H1 (cell line): ENCODE measurements around the gene SPCS1. TPM values are rescaled to one million over a fixed set of nuclear protein-coding genes. Genes with fewer than 3 reads are reported as not detected.

Experiments used
- CTCF ChIA-PET: fragments of 300-600 bp; sonication (Branson Sonifier 250); formaldehyde crosslinking; loops from one replicate; lab custom pipeline; 2021; ENCODE audit not compliant: partially characterized antibody; lab: Charles Lee
- POLR2A ChIA-PET: fragments of 300-600 bp; sonication (Branson Sonifier 250); formaldehyde crosslinking; loops from one replicate; lab custom pipeline; 2021; ENCODE audit warnings: inconsistent platforms; ENCODE audit not compliant: partially characterized antibody; lab: Charles Lee
- DNase-seq, 2 experiments: peaks; one replicate each; pipeline versions ENCODE4 v3.0.0 to v3.0.0-alpha.2; 2010 to 2022; ENCODE audit warnings: low spot score in 2 of 2, low read depth in 1 of 2, mixed read lengths in 1 of 2
- FAIRE-seq: peaks from 2 replicates; lab custom pipeline; 2011; peaks lifted over from hg19 to GRCh38; lab: Jason Lieb, UNC
- H2AFZ ChIP-seq: 2 replicates; pipeline ENCODE4 v1.8.1; 2012; ENCODE audit warnings: low read length, inconsistent platforms
- H2AK5ac ChIP-seq: 2 replicates; pipeline ENCODE4 v1.6.1; 2013; ENCODE audit warnings: low read depth, low read length
- H2BK120ac ChIP-seq: replicated peaks from 2 replicates; pipeline ENCODE3; 2013; ENCODE audit warnings: low read depth, low read length, inconsistent platforms
- H2BK12ac ChIP-seq: 2 replicates; pipeline ENCODE4 v1.6.1; 2013; ENCODE audit warnings: low read depth, low read length
- H2BK15ac ChIP-seq: 2 replicates; pipeline ENCODE4 v1.6.1; 2013; ENCODE audit warnings: low read length
- H2BK20ac ChIP-seq: 2 replicates; pipeline ENCODE4 v1.6.1; 2013; ENCODE audit warnings: low read length
- H2BK5ac ChIP-seq: 2 replicates; pipeline ENCODE4 v1.6.1; 2013; ENCODE audit warnings: low read depth, low read length
- H3K14ac ChIP-seq: 2 replicates; pipeline ENCODE4 v1.6.1; 2013; ENCODE audit warnings: inconsistent platforms; ENCODE audit not compliant: insufficient read length
- H3K18ac ChIP-seq: 2 replicates; pipeline ENCODE4 v1.6.1; 2013; ENCODE audit warnings: low read length; ENCODE audit errors: extremely low read depth
- H3K23ac ChIP-seq: 2 replicates; pipeline ENCODE4 v1.6.1; 2013; ENCODE audit warnings: inconsistent platforms; ENCODE audit not compliant: insufficient read length
- H3K23me2 ChIP-seq: 2 replicates; pipeline ENCODE4 v1.6.1; 2013; ENCODE audit warnings: low read depth, low read length
- H3K27ac ChIP-seq: 2 replicates; pipeline ENCODE4 v1.6.1; 2011; ENCODE audit warnings: low read depth, low read length, inconsistent platforms
- H3K27me3 ChIP-seq, 4 experiments: replicated peaks in 1 of 4; 1 replicate in 1 of 4; 2 replicates in 3 of 4; pipeline versions ENCODE4 v1.6.1 to v1.8.1; 2011 to 2013; ENCODE audit warnings: low read length in 3 of 4, mild to moderate bottlenecking in 3 of 4, inconsistent platforms in 2 of 4, mixed read lengths in 2 of 4, moderate library complexity in 1 of 4; ENCODE audit not compliant: control insufficient read depth in 3 of 4, insufficient read depth in 3 of 4; ENCODE audit errors: extremely low read depth in 1 of 4
- H3K36me3 ChIP-seq, 4 experiments: 2 replicates each; pipeline versions ENCODE4 v1.6.1 to v1.8.1; 2011 to 2013; ENCODE audit warnings: mild to moderate bottlenecking in 4 of 4, low read length in 3 of 4, moderate library complexity in 2 of 4, control low read depth in 1 of 4, inconsistent platforms in 1 of 4; ENCODE audit not compliant: insufficient read depth in 4 of 4, control insufficient read depth in 2 of 4
- H3K4ac ChIP-seq: replicated peaks from 2 replicates; pipeline ENCODE3; 2013; ENCODE audit warnings: low read length, low read depth, mixed read lengths, inconsistent platforms; ENCODE audit not compliant: insufficient read length
- H3K4me1 ChIP-seq, 4 experiments: replicated peaks in 1 of 4; 1 replicate in 1 of 4; 2 replicates in 3 of 4; pipeline versions ENCODE4 v1.6.1 to v1.8.1; 2011 to 2013; ENCODE audit warnings: low read length in 3 of 4, inconsistent platforms in 2 of 4, mixed read lengths in 1 of 4; ENCODE audit not compliant: insufficient read depth in 4 of 4, control insufficient read depth in 3 of 4
- H3K4me2 ChIP-seq, 2 experiments: 2 replicates each; pipeline versions ENCODE4 v1.6.1 to v1.8.1; 2011 to 2013; ENCODE audit warnings: low read depth in 2 of 2, low read length in 2 of 2, control low read depth in 1 of 2, inconsistent platforms in 1 of 2, mild to moderate bottlenecking in 1 of 2; ENCODE audit not compliant: insufficient read depth in 1 of 2
- H3K4me3 ChIP-seq, 4 experiments: fragments of 200-600, 300-600 bp in 1 of 4; sonication (generic), shearing (Covaris generic), sonication (Bioruptor Twin) in 1 of 4; 2 replicates each; pipeline versions ENCODE4 v1.5.1 to v1.8.1; 2011 to 2016; ENCODE audit warnings: low read length in 4 of 4, low read depth in 3 of 4, control low read depth in 2 of 4, inconsistent platforms in 2 of 4, mild to moderate bottlenecking in 2 of 4, mixed read lengths in 1 of 4, moderate library complexity in 1 of 4; ENCODE audit not compliant: insufficient read depth in 2 of 4; ENCODE audit errors: extremely low read depth in 1 of 4
- H3K56ac ChIP-seq: replicated peaks from 2 replicates; pipeline ENCODE3; 2013; ENCODE audit warnings: low read depth, mild to moderate bottlenecking, mixed read lengths, low read length, inconsistent platforms; ENCODE audit not compliant: insufficient read length
- H3K79me1 ChIP-seq: 2 replicates; pipeline ENCODE4 v1.6.1; 2013; ENCODE audit warnings: low read depth, low read length, control low read depth
- H3K79me2 ChIP-seq, 2 experiments: 2 replicates each; pipeline versions ENCODE4 v1.6.1 to v1.8.1; 2012 to 2013; ENCODE audit warnings: low read length in 2 of 2, mild to moderate bottlenecking in 2 of 2, inconsistent platforms in 1 of 2; ENCODE audit not compliant: insufficient read depth in 2 of 2, control insufficient read depth in 1 of 2
- H3K9ac ChIP-seq, 4 experiments: replicated peaks in 1 of 4; 1 replicate in 1 of 4; 2 replicates in 3 of 4; pipeline versions ENCODE4 v1.6.1 to v1.8.1; 2011 to 2013; ENCODE audit warnings: low read depth in 3 of 4, low read length in 3 of 4, control low read depth in 2 of 4, mild to moderate bottlenecking in 2 of 4, moderate library complexity in 2 of 4, inconsistent platforms in 1 of 4; ENCODE audit errors: extremely low read depth in 1 of 4
- H3K9me3 ChIP-seq, 2 experiments: 2 replicates each; pipeline versions ENCODE4 v1.6.1 to v1.8.1; 2012 to 2013; ENCODE audit warnings: mild to moderate bottlenecking in 2 of 2, moderate library complexity in 2 of 2, control low read depth in 1 of 2, inconsistent platforms in 1 of 2, low read depth in 1 of 2, low read length in 1 of 2, mixed read lengths in 1 of 2; ENCODE audit not compliant: insufficient read depth in 2 of 2
- H4K20me1 ChIP-seq, 2 experiments: replicated peaks in 1 of 2; 2 replicates each; pipeline versions ENCODE3 to v1.8.1; 2011 to 2013; ENCODE audit warnings: inconsistent platforms in 2 of 2, low read length in 2 of 2, mild to moderate bottlenecking in 1 of 2; ENCODE audit not compliant: insufficient read depth in 2 of 2, control insufficient read depth in 1 of 2
- H4K5ac ChIP-seq: 2 replicates; pipeline ENCODE4 v1.6.1; 2013; ENCODE audit warnings: low read length, low read depth, mixed read lengths, inconsistent platforms; ENCODE audit not compliant: insufficient read length
- H4K8ac ChIP-seq: 2 replicates; pipeline ENCODE4 v1.8.0; 2013; ENCODE audit warnings: mild to moderate bottlenecking, moderate library complexity, low read length, inconsistent platforms; ENCODE audit not compliant: insufficient read depth; ENCODE audit errors: extremely low read depth
- H4K91ac ChIP-seq: replicated peaks from 2 replicates; pipeline ENCODE3; 2013; ENCODE audit warnings: low read length, mixed read lengths, inconsistent platforms; ENCODE audit not compliant: insufficient read length
- BRCA1 ChIP-seq: IDR thresholded peaks from 2 replicates; pipeline ENCODE4 v1.6.1; 2012; ENCODE audit warnings: low read depth, low read length, improper control_type of control experiment
- CBX5 ChIP-seq: fragments of 300-800, 300-1000 bp; sonication (generic); IDR thresholded peaks from 2 replicates; pipeline ENCODE4 v1.7.1; 2016; ENCODE audit warnings: antibody characterized with exemption, low read length, low read depth
- CHD1 ChIP-seq: IDR thresholded peaks from 2 replicates; pipeline ENCODE4 v1.6.1; 2012; ENCODE audit warnings: low read depth, low read length, improper control_type of control experiment
- GABPA ChIP-seq: IDR thresholded peaks from 2 replicates; pipeline ENCODE4 v1.6.1; 2011; ENCODE audit warnings: mild to moderate bottlenecking, low read length, moderate library complexity, borderline replicate concordance; ENCODE audit not compliant: insufficient read depth
- HDAC2 ChIP-seq, 2 experiments: fragments of 300-600 bp in 1 of 2; sonication (generic) in 1 of 2; IDR thresholded peaks; 2 replicates each; pipeline ENCODE4 v1.6.1; 2011 to 2012; ENCODE audit warnings: low read depth in 2 of 2, low read length in 2 of 2, mild to moderate bottlenecking in 2 of 2, moderate library complexity in 2 of 2, borderline replicate concordance in 1 of 2, inconsistent platforms in 1 of 2
- KDM4A ChIP-seq: IDR thresholded peaks from one replicate; pipeline ENCODE4 v1.7.1; 2012; ENCODE audit warnings: low read depth, mild to moderate bottlenecking, moderate library complexity, low read length, inconsistent platforms; ENCODE audit not compliant: severe bottlenecking
- KDM5A ChIP-seq: fragments of 200-600 bp; IDR thresholded peaks from 2 replicates; pipeline ENCODE4 v1.7.1; 2012; ENCODE audit warnings: mild to moderate bottlenecking, low read length, inconsistent platforms, mixed read lengths
- PHF8 ChIP-seq: fragments of 200-600 bp; sonication (generic); conservative IDR thresholded peaks from 2 replicates; pipeline ENCODE4 v1.7.1; 2012; ENCODE audit warnings: low read depth, mild to moderate bottlenecking, inconsistent platforms, low read length, moderate library complexity
- POLR2A ChIP-seq, 2 experiments: IDR thresholded peaks; 1 replicate in 1 of 2; 2 replicates in 1 of 2; pipeline ENCODE4 v1.6.1; 2011; ENCODE audit warnings: low read depth in 2 of 2, low read length in 2 of 2, mild to moderate bottlenecking in 2 of 2; ENCODE audit errors: control extremely low read depth in 1 of 2
- RBBP5 ChIP-seq: IDR thresholded peaks from 2 replicates; pipeline ENCODE4 v1.7.1; 2012; ENCODE audit warnings: low read depth, mild to moderate bottlenecking, inconsistent platforms, low read length, moderate library complexity, borderline replicate concordance
- TBP ChIP-seq: IDR thresholded peaks from 2 replicates; pipeline ENCODE4 v1.6.1; 2011; ENCODE audit warnings: low read depth, low read length, improper control_type of control experiment
- polyA plus RNA-seq, 7 experiments: library from polyadenylated mRNA; depleted of rRNA in 3 of 7; stranded (reverse) in 5 of 7; unstranded in 2 of 7; fragments of >200 nt in 5 of 7; fragments of 200-250 nt in 2 of 7; gene quantifications; 1 replicate in 5 of 7; 2 replicates in 1 of 7; 4 replicates in 1 of 7; pipeline versions ENCODE4 v1.2.1 to v1.2.3, GENCODE V29; 2011 to 2013; ENCODE audit warnings: missing spikeins in 2 of 7, mixed read lengths in 2 of 7
- total RNA-seq: library from RNA; stranded (reverse); fragmentation: NEBNext Ultra II Directional; extraction: Animal tissue kit (Norgen Biotek cat#: 25700); gene quantifications from 2 replicates; pipeline ENCODE4 v1.2.1, GENCODE V29; 2021
- TF ChIP-seq, protein P1 (sequence below): IDR thresholded peaks from 2 replicates; pipeline ENCODE4 v1.6.1; 2012; ENCODE audit warnings: inconsistent platforms

Gene SPCS1
- total and polyA plus RNA-seq, 2 of the 8 experiments (the other 6 are each of a cell fraction or from before 2014, with no cell fraction given): 104 to 191 TPM

DNA sequence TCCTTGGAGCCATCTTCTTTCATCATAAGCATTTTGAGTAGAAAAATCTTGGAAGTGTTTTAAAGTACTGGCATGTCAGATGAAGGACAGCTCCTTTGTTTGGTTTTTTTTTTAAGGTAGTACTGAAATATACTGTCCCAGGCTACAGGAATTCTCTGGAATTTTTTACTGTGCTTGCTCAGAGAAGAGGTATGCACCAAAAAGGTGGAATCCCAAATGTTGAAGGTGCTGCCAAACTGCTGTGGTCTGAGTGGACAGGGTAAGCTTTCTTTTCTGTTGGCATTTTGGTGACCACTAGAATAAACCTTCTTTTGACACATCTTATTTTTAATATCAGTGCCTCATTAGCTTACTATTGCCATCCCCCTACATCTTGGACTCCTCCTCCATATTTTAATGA lies 12.8 kb upstream of the SPCS1 start:
- Histone ChIP-seq H3K79me2 (peaks cover 0 to 8% of the 10 kb centered on the region in 2 experiments; a peak in 2 of 4 replicates), H3K79me1 (peaks cover 2% of the 10 kb centered on the region; the same call in 1 of the 2 replicates)
- POLR2A ChIA-PET: interaction anchor here (0.6 to 16.2 kb wide), 4 partner anchors 10 to 226 kb away, joined by 3 to 347 read pairs (median 54); partner anchors contain the start of genes GLT8D1 and SPCS1
- no peak for TF ChIP-seq KDM4A
- no peak for TF ChIP-seq TBP
- no peak for TF ChIP-seq PHF8
- TF ChIP-seq, protein P1, sequence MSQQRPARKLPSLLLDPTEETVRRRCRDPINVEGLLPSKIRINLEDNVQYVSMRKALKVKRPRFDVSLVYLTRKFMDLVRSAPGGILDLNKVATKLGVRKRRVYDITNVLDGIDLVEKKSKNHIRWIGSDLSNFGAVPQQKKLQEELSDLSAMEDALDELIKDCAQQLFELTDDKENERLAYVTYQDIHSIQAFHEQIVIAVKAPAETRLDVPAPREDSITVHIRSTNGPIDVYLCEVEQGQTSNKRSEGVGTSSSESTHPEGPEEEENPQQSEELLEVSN: no peak
- no peak for TF ChIP-seq BRCA1
- no peak for TF ChIP-seq RBBP5
- TF ChIP-seq HDAC2 (IDR thresholded peaks at IDR 0.05; ENCODE audit: borderline replicate concordance in 1 of 2, low read depth in 2 of 2, low read length in 2 of 2): no peak
- TF ChIP-seq CHD1: no peak
- no peak for TF ChIP-seq GABPA
- TF ChIP-seq KDM5A: no peak
- TF ChIP-seq CBX5: no peak
- no peak for TF ChIP-seq POLR2A (IDR thresholded peaks at IDR 0.05; ENCODE audit: control extremely low read depth in 1 of 2, low read depth in 2 of 2, low read length in 2 of 2)

More for the DNA sequence above, 12.8 kb upstream of the SPCS1 start:
- H2BK12ac ChIP-seq: no peak overlapping the region
- no peaks in the 10 kb centered on the region for H3K9me3 ChIP-seq
- H2BK20ac ChIP-seq: no peak overlapping the region
- no peak overlapping the region for H4K8ac ChIP-seq
- no peak overlapping the region for H3K4ac ChIP-seq
- no peak overlapping the region for H3K56ac ChIP-seq
- FAIRE-seq: no peak
- no peak overlapping the region for H3K14ac ChIP-seq
- H3K9ac ChIP-seq: no peak overlapping the region; a peak in 1 of 7 replicates
- peaks cover 7 to 15% of the 10 kb centered on the region in 2 experiments for H4K20me1 ChIP-seq
- H3K23me2 ChIP-seq: no peaks in the 10 kb centered on the region
- H3K4me2 ChIP-seq: no peak overlapping the region
- no peak overlapping the region for H3K4me3 ChIP-seq
- DNase-seq: no peak
- H3K27me3 ChIP-seq: no peaks in the 10 kb centered on the region
- H4K91ac ChIP-seq: no peak overlapping the region
- H2BK5ac ChIP-seq: no peak overlapping the region
- no peak overlapping the region for H2BK120ac ChIP-seq
- CTCF ChIA-PET: no interaction called here
- peaks cover 62 to 99% (median 85%) of the 10 kb centered on the region in 4 experiments for H3K36me3 ChIP-seq
- H3K23ac ChIP-seq: no peak overlapping the region
- H2BK15ac ChIP-seq: no peak overlapping the region
- no peak overlapping the region for H4K5ac ChIP-seq
- H3K27ac ChIP-seq: no peak overlapping the region
- H2AFZ ChIP-seq: no peak overlapping the region
- H3K4me1 ChIP-seq: no peaks in the 10 kb centered on the region
- no peak overlapping the region for H2AK5ac ChIP-seq
- no peak overlapping the region for H3K18ac ChIP-seq
